Subcutaneous adipose tissue (tissue), 4 donors: ENCODE measurements around the gene HSD11B1L. TPM values are rescaled to one million over a fixed set of nuclear protein-coding genes. Genes with fewer than 3 reads are reported as not detected.

Source experiments
- CTCF ChIP-seq: fragments of 450-650 bp; IDR thresholded peaks from one replicate; pipeline ENCODE4 v1.5.1; 2016; ENCODE audit warnings: low read depth, mild to moderate bottlenecking, control low read depth, antibody characterized with exemption, moderate library complexity
- total RNA-seq, 4 donors: library from RNA; depleted of rRNA; stranded (reverse); fragments of >200 nt; gene quantifications; one replicate each; pipeline ENCODE4 v1.1.0, GENCODE V29; 2016

Gene HSD11B1L
- total RNA-seq, 4 donors from 2014 or later = 4.1 to 13.4 (median 7.6) TPM

DNA sequence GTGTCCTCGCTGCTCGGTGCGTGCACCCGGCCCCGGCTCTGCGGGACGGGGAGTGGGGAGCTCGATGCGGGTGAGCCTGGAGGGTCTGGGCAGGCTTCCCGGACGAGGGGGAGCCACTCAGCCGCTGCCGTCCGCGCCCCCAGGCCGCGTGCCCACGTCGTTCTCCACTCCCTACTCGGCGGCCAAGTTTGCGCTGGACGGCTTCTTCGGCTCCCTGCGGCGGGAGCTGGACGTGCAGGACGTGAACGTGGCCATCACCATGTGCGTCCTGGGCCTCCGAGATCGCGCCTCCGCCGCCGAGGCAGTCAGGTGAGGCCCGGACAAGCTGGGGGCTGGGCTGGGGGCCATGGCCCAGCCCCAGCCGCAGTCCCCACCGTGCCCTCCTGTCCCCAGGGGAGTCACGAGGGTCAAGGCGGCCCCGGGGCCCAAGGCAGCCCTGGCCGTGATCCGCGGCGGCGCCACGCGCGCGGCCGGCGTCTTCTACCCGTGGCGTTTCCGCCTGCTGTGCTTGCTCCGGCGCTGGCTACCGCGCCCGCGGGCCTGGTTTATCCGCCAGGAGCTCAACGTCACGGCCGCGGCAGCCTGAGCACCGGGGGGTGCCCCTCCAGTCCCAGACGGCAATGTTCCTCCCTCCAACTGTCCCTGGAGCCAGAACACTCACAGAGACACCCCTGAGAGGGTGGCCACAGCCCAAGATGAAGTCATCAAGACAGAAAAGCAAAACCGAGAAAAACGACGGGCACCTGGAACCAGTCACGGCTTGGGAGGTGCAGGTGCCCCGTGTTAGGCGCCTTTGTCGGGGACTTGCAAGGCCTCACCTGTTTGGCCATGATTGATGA is 6.8 kb downstream of the HSD11B1L start:
- TF ChIP-seq CTCF = no peak

GRCh38 chr19:5690125-5690954 is 9.5 kb downstream of the HSD11B1L start, which contains the start of gene RPL36:
Gene RPL36, plus strand, starts transcription at chr19:5690295. Its CDS starts 213 bp downstream, at chr19:5690508.
- no peak for TF ChIP-seq CTCF

DNA sequence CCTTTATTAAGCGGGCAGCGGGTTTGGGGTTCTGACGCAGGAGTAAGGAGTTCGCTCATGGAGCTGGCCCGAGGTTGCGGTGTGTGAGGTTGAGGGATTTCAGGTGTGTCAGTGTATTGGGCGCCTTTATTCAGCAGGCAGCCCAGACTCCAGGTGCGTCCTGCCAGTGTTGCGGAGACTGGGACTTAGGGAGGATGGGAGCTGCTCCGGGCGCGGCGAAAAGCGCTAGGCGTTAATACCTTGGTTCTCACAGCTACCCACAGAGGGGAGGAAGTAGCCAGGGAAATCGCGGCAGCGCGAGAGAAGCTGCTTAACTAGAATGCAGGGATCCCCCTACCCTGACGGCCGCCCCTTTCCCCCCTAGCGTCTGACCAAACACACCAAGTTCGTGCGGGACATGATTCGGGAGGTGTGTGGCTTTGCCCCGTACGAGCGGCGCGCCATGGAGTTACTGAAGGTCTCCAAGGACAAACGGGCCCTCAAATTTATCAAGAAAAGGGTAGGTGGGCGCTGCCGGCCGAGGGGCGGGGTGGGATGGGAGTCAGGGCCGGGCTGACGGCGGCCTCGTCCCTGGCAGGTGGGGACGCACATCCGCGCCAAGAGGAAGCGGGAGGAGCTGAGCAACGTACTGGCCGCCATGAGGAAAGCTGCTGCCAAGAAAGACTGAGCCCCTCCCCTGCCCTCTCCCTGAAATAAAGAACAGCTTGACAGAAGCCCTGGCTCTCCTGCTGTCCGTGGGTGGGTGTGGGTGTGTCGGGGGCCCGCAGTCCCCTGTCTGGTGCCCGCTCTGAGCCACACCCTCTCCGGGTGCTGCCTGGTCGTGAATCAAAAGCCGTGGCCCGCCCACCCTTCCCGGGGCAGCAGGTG is 10.4 kb downstream of the HSD11B1L start:
- TF ChIP-seq CTCF = no peak

DNA sequence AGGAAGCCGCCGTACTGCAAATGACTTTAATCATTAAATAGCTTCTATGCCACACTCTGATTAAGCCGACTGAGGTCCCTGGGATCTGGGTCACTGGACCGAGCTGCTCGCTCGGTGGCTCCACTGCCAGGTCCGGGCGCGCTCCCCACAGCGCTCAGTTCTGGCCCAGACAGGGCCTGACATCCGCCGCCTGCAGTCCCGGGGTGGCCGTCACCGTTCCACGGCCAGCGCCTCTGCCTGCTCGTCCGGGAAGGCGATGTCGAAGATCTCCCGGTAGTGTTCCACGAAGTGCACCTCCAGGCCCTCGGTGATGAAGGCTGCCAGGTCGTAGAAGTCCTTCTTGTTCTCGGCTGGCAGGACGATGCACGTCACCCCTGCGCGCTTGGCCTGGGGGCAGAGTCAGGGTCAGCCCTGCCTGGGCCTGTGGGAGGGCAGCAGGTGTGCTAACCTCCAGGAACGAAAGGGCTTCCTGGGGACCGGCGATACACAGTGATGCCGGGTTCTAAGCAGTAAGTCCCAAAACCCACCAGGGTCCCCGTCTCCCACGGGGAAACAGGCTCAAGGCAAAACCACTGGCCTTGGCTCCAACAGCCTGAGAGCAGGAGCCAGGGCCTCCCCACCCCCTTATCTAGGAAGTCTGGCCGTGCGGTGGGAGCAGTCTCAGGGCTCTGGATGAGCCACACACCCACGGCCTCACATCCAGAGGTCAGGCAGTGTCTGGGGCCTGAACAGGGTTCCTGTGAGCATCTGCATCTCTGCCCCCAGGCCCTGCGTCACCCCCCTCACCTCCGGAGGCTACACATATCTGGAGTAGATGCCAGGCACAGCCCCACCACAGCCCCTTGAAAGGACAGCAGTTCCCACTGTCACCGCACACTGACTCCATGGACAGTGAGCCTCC is 11.2 kb downstream of the HSD11B1L start:
- no peak for TF ChIP-seq CTCF

- no peak for TF ChIP-seq CTCF
These were observed 11.9 kb downstream of the HSD11B1L start for GRCh38 chr19:5692723-5693194.
